HG03520 (cell line): ENCODE results near the gene HSH2D.
A peak's percentile ranks its signal among the peaks of the same experiment; 100 is the strongest.
"Not testable (repeated sequence)": the region's sequence is repeated elsewhere in the genome, so short reads cannot be mapped to it uniquely, and the experiment has no call there.

Experiments used
- ATAC-seq: cut with Tn5 transposase; IDR thresholded peaks from one replicate; pipeline ENCODE4 v1.9.1; 2021; ENCODE audit warnings: mild to moderate bottlenecking, moderate library complexity; ENCODE audit not compliant: unreplicated experiment

The HSH2D gene

GRCh38 chr19:16143399-16144215 is at the start of gene HSH2D:
Gene HSH2D, plus strand, starts transcription at chr19:16143685. Its CDS starts 5,066 bp downstream, at chr19:16148751.
- ATAC-seq: peak; percentile 58

- ATAC-seq: no peak
Observed at GRCh38 chr19:16094360-16095070, 49.0 kb upstream of the HSH2D start.

DNA sequence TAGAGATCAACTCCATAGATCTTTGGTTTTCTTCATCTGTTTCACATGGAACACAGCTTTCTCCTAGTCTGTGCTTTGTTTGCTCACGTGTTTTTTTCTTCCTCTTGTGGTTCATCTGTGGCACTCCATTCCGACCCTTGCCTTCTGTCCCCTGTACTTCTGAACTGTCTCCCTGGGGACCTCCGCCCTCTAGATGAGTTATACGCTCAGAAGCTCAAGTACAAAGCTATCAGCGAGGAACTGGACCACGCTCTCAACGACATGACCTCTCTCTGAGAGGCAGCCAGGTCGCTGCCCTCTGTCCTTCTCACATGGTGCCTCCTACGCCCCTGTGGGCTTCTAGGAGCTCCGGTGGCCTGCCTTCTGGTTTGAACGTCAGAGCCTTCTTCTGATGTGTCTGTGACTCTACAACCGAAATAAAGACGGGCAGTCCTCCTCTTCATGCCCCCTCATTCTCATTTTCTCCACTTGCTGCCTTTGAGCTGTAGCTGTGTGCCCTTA is 48.4 kb upstream of the HSH2D start:
- ATAC-seq: no peak

DNA sequence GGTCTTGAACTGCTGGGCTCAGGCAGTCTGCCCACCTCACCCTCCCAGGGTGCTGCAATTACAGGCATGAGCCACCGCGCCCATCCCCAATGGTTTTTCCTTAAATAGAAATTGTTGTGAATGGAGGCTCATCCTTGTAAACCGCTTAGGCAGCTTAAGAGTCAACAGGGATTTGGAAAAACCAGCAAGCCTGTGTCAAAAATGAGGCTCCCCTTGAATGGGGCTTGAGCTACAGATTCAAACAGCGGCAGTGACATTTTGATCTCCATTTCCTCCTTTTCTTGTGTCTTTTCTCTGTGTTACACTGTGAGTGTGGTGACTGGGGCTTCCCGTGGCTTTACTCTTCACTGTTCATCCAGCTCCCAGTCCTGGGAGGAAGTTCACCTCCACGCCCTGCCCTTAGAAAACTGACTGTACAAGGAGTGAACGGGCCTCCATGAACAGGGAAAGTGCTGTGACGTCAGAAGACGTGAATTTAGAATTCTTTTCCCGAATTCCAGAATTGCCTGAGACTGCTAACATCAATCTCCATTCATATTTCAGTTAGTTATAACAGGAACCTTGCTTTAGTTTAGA is 47.1 kb upstream of the HSH2D start:
- ATAC-seq: no peak

- ATAC-seq: no peak
Observed at GRCh38 chr19:16098416-16098768, 45.1 kb upstream of the HSH2D start.

DNA sequence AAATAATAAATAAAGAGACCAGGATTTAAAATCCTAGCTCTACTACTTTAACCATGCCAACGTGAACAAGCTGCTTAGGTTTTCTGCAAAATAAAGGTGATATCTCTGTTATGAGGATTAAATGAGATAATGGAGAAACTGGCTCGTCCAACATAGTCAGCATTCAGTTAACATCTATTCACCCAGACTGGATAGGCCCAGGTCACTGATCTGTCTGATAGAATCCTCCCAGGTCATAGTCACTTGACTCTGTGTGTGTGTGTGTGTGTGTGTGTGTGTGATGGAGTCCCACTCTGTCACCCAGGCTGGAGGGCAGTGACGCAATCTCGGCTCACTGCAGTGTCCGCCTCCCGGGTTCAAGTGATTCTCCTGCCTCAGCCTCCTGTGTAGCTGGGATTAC is 44.7 kb upstream of the HSH2D start:
- no peak for ATAC-seq

DNA sequence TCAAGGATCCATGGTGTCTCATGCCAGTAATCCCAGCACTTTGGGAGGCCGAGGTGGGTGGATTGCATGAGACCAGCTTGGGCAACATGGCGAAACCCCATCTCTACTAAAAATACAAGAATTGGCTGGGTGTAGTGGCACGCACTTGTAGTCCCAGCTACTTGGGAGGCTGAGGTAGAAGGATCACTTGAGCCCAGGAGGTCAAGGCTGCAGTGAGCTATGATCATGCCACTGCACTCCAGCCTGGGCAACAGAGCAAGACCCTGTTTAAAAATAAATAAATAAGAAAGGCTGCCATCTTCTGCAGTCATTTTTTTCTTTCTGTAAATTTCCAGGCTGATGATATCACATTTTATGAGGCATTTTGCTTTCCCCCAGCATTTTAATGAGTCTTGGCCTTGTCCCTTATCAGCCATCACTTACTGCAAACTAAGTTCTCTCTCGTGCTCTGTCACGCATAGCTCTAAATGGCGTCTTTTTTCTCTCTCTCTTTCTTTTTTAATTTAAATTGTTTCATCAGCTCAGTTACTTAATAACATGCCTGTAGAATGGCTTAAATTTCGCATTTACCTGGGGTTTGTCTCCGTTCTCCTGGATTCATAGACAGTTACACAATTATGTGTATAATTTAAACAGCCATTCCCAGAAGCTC is 44.0 kb upstream of the HSH2D start:
- ATAC-seq: not testable (repeated sequence)

GRCh38 chr19:16100524-16100923 is 43.0 kb upstream of the HSH2D start:
- ATAC-seq: no peak

- no peak for ATAC-seq
Observed at GRCh38 chr19:16104722-16105121, 38.8 kb upstream of the HSH2D start.

GRCh38 chr19:16106121-16106520 is 37.4 kb upstream of the HSH2D start:
- no peak for ATAC-seq

DNA sequence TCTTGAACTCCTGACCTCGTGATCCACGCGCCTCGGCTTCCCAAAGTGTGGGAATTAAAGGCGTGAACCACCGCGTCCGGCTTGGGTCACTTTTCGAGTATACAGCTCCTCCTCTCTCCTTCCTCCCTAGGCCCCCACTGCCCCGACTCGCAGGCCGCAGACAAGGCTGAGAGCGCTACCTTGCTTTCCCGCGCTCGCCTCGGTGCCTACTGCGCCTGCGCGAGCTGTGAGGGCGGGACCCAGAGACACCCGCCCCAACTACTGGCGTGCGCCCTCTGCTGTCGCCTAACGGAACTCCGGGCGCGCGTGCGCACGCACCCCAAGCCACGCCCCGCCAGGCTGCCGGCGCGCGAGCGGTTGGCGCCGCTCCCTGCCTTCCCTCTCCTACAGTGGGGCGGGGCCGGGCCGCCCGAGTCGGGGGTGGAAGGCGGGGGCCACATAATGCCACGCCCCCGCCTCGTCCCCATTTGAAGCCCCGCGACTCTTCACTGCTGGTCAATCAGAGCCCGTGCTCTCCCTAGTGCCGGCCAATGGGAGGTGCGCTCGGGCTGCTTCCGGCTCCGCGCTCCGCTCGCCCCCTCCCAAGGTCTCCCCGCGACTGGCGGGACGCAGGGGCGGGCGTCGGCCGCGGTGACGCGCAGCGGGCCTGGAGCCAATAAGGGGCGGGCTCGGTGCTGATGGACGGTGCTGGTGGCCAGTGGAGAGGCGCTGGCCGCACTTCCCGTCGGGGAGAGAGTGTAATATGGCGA is 32.2 kb upstream of the HSH2D start, which contains the start of gene RAB8A:
TSS of gene RAB8A (plus strand) at position 730 of the 749 bp plus-strand sequence. CDS start at position 743, 13 bp downstream.
- ATAC-seq: peak; percentile 75

DNA sequence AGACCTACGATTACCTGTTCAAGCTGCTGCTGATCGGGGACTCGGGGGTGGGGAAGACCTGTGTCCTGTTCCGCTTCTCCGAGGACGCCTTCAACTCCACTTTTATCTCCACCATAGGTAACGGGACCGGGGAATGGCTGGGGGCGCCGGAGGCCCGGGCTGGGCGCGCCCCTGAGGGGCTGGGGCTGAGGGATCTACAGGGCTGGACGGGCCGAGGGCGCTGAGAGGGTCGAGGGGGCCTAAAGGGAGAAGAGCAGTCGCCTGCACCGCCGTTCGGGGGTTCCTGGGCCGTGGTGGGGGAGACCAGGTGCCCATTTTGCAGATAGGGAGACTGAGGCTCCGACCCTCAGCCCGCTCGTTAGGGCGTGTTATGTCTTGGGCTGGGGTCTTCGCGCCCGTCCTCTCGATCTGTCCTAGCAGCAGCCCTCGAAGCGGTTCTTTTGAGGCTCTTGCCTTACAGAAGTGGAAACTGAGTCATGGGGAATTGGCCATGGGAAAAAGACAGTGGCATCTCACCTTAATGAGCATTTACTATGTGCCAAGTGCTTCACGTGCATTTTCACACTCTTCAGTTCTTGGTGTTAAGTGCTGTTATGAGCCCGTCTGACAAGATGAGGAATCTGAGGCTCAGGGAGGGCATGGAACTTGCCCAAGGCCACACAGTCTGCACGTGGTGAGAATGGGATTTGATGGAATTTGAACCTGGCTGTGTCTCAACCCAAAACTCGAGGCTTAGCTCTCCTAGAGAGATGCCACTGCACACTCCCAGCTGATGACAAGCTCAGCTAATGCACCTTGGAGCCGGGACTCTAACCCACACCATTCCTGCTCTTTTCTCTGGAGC is 31.4 kb upstream of the HSH2D start:
- ATAC-seq: no peak

DNA sequence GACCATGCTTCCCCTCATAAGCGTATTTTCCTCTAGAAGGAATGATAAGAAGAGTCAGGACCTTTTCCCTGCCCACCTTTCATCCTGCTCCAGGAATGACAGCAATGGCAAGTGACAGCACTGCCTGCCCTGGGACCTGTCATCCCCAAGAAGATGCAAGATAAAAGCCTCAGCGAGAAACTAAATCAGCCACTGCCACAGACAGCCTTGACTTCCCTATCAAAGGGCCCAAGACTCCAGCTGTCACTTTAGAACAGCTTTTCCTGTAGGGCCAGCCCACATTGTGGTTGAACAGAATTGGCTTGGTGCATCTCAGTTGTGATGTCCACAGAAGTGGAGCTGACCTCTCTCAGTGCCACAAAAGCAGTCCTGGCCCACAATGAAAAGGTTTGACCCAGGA is 30.7 kb upstream of the HSH2D start:
- ATAC-seq: no peak

- no peak for ATAC-seq
Observed at GRCh38 chr19:16113727-16114126, 29.8 kb upstream of the HSH2D start.

GRCh38 chr19:16115301-16116039 is 28.0 kb upstream of the HSH2D start:
- no peak for ATAC-seq

- no peak for ATAC-seq
Observed at GRCh38 chr19:16116067-16116466, 27.4 kb upstream of the HSH2D start.

GRCh38 chr19:16117594-16118033 is 25.9 kb upstream of the HSH2D start:
- no peak for ATAC-seq

DNA sequence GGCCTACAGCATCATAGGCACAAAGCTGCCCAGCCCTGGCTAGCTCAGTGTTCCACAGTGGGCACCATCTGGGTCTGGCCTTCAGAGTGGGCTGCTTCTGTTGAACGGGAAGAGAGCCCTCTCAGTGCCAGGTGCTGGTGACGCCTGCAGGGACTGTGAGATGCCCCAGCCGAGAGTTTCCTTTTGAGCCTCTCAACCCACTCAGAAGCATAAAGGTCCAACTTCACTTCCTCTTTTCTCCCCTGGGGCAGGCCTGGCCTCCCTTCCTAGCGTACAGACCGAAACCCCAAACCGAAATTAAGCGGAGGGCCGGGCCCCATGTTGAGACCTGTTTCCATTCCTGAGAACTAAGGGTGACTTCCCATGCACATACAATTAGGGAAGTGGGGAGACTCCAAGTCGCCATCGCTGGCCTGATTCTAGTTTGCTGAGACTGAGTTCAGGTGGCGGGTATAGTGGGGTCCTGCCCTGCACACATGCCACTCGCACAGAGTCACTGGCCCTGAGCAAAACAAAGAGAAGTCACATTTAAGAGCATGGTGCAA is 24.9 kb upstream of the HSH2D start:
- ATAC-seq: peak; percentile 67
